GM18861 (cell line): ENCODE results near the gene COLGALT1.
"Not testable (repeated sequence)": the region's sequence is repeated elsewhere in the genome, so short reads cannot be mapped to it uniquely, and the experiment has no call there.

Experiments used
- ATAC-seq: cut with Tn5 transposase; IDR thresholded peaks from one replicate; pipeline ENCODE4 v1.9.1; 2021; ENCODE audit not compliant: unreplicated experiment

COLGALT1 gene

DNA sequence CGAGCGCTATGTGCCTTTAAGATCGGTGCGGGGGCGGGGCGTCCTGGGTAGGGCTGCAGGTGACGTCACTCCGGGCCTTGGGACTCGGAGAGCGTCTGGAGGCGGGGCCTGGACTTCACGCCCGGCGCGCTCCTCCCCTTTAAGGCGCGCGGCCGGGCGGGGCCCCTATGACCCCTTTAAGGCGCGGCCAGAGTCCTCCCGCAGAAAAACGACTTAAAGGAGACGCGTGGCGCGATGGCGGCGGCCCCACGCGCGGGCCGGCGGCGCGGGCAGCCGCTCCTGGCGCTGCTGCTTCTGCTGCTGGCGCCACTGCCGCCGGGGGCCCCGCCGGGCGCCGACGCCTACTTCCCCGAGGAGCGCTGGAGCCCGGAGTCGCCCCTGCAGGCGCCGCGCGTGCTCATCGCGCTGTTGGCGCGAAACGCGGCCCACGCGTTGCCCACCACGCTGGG, at the start of gene COLGALT1:
TSS of gene COLGALT1 (plus strand) at position 170 of the 449 bp plus-strand sequence. CDS start at position 235, 65 bp downstream.
- ATAC-seq, result peak; percentile 80

GRCh38 chr19:17506745-17507144, 48.7 kb upstream of the COLGALT1 start:
- no peak for ATAC-seq

DNA sequence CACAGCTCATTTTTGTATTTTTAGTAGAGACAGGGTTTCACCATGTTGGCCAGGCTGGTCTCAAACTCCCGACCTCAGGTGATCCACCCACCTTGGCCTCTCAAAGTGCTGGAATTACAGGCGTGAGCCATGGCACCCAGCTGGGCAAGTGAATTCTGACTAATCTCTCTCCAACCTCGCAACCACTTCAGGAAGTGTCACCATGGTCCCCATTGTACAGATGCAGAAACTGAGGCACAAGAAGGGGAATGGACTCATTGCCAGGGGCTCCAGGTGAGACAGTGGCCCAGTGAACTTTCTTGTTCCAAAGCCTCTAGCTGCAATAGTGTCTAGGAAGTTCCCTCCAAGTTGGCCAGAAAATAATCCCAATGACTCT, 46.9 kb upstream of the COLGALT1 start:
- ATAC-seq, result not testable (repeated sequence)

- no peak for ATAC-seq
Measured at GRCh38 chr19:17510220-17510993, 45.0 kb upstream of the COLGALT1 start.

DNA sequence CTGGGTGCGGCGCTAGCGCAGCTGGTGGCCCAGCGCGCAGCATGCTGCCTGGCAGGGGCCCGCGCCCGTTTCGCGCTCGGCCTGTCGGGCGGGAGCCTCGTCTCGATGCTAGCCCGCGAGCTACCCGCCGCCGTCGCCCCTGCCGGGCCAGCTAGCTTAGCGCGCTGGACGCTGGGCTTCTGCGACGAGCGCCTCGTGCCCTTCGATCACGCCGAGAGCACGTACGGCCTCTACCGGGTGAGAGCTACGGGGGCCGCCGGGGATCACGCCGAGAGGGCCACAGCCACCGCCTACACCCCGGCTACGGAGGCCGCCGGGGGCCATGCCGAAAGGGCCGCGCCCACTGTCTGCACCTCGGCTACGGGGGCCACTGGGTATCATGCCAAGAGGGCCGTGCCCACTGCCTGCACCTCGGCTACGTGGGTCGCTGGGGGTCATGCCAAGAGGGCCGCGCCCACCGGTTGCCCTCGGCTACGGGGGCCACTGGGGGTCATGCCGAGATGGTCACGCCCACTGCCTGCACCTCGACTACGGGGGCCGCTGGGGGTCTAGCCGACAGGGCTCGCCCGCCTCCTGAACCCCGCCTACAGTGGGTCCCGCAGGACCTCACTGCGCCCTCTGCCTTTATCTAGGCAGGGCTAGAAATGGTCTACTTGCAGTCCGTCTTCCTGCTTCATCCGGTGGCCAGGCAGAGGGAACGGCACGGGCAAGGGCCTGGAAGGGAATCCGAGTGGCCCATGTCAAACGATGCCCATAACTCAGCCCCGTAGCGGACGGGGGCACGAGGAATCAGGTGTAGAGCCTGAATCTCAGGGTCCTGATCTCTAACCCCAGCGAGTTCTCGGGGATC, 43.5 kb upstream of the COLGALT1 start:
- ATAC-seq, result peak; percentile 54

DNA sequence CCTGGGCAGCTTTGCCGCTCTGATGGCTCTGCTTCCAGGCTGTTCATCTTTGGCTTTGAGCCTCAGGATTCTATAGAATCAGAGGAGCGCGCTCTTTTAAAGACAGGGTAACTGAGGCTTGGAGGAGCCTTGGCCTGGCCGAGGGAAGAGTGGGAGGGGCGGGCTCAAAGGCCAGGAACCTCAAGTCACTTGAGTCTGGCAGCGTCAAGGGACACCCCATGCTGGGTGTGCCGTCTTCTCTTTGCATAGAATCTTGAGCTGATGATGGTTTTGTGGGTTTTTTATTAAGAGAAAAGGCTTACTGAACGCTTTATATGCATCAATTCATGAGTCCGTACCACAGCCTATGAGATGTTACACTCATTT, 42.9 kb upstream of the COLGALT1 start:
- no peak for ATAC-seq

DNA sequence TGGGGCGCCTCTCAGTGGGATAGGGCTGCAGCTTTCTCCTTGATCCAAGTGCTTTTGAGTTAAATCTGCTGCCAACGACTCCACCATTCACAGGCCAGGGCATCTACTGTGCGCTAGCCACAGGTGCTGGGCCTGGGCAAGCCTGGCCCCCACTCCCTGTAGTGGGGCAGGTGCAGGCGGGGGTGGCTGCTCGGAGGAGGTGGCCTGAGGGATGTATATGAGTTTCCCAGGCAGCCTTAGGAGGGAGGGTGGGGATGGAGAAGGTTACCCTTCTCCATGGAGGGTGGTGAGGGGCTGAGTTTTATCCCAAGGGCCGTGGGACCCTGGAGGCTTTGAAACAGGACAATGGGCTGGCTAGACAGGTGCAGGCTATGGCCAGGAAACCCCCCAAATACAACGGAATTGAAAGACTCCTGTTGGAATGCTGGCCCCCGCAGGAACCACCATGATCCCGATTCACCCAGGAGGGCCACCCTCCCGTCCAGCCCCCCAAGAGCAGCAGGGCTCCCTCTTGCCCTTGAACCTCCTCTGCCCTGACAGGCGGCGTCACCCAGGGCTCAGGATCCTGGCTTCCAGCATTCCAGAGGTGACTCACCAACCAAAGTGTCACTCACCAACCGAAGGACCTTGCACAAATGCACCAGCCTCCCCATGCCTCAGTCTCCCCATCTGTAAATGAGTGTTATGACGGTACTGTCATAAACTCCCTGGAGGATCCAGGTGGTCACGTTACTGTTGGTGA, 39.9 kb upstream of the COLGALT1 start:
- ATAC-seq, result no peak

DNA sequence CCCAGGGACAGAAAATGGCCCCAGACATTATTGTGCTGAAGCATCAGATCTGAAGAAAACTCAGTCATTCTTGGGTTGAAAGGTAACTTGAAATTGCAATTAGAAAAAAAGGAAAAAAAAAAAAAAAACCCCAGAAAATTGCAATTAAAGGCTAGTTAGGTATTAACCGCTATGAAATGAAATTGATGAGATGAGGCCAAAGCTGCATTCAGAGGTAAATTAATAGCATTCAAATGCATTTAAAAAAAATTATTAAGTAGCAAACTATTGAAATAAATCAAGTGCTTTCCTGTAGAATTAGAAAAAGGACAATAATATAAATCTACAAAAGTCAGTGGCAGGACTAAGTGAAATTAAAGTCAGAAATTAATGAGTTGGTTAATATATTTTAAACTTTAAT, 37.6 kb upstream of the COLGALT1 start:
- no peak for ATAC-seq

DNA sequence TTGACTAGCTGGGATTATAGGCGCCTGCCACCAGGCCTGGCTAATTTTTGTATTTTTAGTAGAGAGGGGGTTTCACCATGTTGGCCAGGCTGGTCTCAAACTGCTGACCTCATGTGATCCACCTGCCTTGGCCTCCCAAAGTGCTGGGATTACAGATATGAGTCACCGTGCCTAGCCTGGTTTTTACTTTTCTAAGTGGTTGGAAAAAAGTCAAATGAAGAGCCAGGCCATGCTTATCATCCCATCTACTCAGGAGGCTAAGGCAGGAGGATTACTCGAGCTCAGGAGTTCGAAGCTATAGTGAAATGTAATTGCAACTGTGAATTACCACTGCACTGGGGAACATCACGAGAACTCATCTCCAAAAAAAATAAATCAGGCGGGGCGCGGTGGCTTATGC, 36.8 kb upstream of the COLGALT1 start:
- ATAC-seq, result not testable (repeated sequence)

DNA sequence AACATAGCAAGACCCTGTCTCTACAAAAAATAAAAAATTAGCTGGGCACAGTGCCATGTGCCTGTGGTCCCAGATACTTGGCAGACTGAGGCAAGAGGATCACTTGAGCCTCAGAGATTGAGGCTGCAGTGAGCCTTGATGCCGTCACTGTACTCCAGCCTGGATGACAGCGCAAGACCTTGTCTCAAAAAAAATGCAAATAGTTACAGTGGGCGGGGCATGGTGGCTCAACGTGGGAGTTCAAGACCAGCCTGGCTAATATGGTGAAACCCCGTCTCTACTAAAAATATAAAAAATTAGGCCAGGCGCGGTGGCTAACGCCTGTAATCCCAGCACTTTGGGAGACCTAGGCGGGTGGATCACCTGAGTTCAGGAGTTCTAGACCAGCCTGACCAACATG, 35.5 kb upstream of the COLGALT1 start:
- no peak for ATAC-seq

- ATAC-seq, result no peak
Measured at GRCh38 chr19:17520865-17521264, 34.6 kb upstream of the COLGALT1 start.

GRCh38 chr19:17522988-17523872, 32.2 kb upstream of the COLGALT1 start:
- peak; percentile 67 for ATAC-seq

- ATAC-seq, result no peak
Measured at GRCh38 chr19:17524651-17525050, 30.8 kb upstream of the COLGALT1 start.

DNA sequence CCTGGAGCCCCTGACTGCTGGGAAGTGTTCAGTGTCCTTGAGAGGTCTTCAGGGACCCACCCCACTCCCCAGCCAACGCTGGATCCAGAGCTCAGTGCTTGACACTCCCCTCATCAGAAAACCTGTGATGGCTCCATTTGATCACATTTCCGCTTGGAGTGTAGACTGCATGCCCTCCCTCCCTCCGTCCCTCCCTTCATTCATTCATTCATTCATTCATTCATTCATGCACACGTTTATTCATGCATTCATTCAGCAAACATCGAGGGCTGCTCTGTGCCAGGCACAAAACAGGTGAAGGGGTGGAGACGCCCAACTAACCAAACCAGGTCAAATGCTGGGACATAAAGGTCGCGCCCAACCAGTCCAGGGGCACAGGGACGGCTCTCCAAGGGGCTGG, 30.3 kb upstream of the COLGALT1 start:
- ATAC-seq, result no peak

GRCh38 chr19:17526922-17527321, 28.5 kb upstream of the COLGALT1 start:
- peak; percentile 41 for ATAC-seq

DNA sequence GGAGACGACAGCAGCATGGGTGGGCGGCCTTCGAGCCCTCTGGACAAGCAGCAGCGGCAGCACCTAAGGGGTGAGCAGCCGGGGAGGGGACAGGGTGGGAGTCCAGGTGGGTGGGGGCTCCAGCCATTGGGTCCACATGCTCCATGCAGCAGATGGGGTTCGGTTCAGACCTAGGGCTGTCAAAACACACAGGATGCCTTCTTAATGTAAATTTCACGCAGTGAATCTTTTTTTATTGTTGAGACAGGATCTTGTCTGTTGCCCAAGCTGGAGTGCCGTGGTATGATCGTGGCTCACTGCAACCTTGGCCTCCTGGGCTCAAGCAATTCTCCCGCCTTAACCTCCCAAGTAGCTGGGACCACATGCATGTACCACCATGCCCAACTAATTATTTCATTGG, 28.1 kb upstream of the COLGALT1 start:
- no peak for ATAC-seq

- no peak for ATAC-seq
Measured at GRCh38 chr19:17528610-17529009, 26.8 kb upstream of the COLGALT1 start.

- ATAC-seq, result no peak
Measured at GRCh38 chr19:17529239-17530158, 25.9 kb upstream of the COLGALT1 start.

DNA sequence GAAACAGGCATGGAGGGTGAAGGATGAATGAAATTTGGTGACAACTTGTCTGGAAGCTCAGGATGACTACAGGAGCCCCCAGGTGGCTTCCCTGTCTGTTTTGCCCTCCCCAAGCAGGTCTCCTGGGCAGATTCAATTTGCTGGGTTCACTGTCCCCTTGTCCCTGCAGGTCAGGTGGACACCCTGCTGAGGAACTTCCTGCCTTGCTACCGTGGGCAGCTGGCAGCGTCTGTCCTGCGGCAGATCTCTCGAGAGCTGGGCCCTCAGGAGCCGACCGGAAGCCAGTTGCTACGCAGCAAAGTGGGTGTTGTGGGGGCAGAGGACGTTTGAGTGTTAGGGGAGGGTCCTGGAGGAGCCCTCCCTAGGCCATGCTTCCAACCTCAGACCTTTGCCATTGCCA, 24.9 kb upstream of the COLGALT1 start:
- no peak for ATAC-seq
